ENCODE data around the gene MINDY4.

Gene MINDY4

DNA sequence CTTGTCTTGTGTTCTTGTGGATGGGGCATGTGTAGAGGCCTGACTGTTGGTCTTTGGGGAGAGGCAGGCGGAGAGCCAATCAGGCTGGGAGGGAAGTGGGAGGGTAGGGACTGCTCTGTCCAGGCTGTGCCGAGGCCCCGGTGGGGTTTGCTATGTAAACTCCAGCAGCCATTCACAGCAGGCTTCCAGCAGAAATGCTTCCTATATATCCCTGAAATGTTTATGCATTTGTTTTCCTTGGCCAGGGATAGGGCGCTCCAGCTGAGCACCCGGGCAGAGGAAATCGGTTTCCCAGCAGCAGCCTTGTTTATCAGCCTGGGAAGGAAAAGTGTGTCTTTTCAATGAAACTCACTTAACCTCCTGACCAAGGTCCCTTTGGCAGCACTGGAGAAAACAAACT, 122.1 kb downstream of the MINDY4 start:
- no peak overlapping the region for H3K4me3 ChIP-seq (ENCODE audit: low read depth, low read length)
- TF ChIP-seq, protein P1, sequence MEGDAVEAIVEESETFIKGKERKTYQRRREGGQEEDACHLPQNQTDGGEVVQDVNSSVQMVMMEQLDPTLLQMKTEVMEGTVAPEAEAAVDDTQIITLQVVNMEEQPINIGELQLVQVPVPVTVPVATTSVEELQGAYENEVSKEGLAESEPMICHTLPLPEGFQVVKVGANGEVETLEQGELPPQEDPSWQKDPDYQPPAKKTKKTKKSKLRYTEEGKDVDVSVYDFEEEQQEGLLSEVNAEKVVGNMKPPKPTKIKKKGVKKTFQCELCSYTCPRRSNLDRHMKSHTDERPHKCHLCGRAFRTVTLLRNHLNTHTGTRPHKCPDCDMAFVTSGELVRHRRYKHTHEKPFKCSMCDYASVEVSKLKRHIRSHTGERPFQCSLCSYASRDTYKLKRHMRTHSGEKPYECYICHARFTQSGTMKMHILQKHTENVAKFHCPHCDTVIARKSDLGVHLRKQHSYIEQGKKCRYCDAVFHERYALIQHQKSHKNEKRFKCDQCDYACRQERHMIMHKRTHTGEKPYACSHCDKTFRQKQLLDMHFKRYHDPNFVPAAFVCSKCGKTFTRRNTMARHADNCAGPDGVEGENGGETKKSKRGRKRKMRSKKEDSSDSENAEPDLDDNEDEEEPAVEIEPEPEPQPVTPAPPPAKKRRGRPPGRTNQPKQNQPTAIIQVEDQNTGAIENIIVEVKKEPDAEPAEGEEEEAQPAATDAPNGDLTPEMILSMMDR (IDR thresholded peaks at IDR 0.05; ENCODE audit: low read depth, low read length, missing control alignments), result no peak
- H3K27ac ChIP-seq, result no peak overlapping the region
- no peaks in the 10 kb centered on the region for H3K27me3 ChIP-seq (replicated peaks)
- H3K36me3 ChIP-seq (replicated peaks), result no peaks in the 10 kb centered on the region
- in situ Hi-C loops (cut with HindIII; ENCODE audit: low pct_ligation_motif_present, low sequenced_read_pairs), result no loop called here
- DNase-seq, result peak; percentile 46

DNA sequence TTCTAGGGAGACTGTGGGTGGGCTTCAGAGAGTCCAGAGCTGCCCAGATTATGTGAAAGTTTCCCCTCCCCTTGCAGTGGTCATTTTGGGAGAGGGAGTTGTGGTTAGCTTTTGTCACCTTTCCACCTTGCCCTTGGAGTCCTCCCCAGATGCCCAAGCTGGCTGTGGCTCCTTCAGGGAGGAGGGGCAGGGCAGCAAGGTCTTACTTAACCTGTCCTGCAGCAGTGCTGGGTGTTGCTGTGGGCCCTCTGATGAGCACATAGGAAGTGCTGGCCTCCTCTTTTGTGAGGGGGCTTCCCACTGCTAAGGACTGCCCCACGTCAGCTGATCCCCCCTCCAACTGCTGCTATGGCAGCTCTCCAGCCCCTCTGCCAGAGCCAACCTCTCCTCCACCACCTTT, 122.8 kb downstream of the MINDY4 start:
- Histone ChIP-seq H3K4me3 (ENCODE audit: low read depth, low read length) (no peak overlapping the region), H3K27me3 (replicated peaks) (peaks cover 2% of the 10 kb centered on the region), H3K36me3 (replicated peaks) (no peaks in the 10 kb centered on the region), H3K27ac (no peak overlapping the region)
- TF ChIP-seq, protein P1 (IDR thresholded peaks at IDR 0.05; ENCODE audit: low read depth, low read length, missing control alignments), result no peak
- DNase-seq, result no peak
- in situ Hi-C loops (cut with HindIII; ENCODE audit: low pct_ligation_motif_present, low sequenced_read_pairs), result no loop called here

GRCh38 chr7:30894866-30895605, 123.8 kb downstream of the MINDY4 start:
- in situ Hi-C loops (cut with HindIII; ENCODE audit: low pct_ligation_motif_present, low sequenced_read_pairs), result no loop called here
- no peaks in the 10 kb centered on the region for H3K36me3 ChIP-seq (replicated peaks)
- peaks cover 3% of the 10 kb centered on the region for H3K27me3 ChIP-seq (replicated peaks)
- DNase-seq, result no peak
- TF ChIP-seq, protein P1 (IDR thresholded peaks at IDR 0.05; ENCODE audit: low read depth, low read length, missing control alignments), result peak; percentile 37
- no peak overlapping the region for H3K27ac ChIP-seq
- no peak overlapping the region for H3K4me3 ChIP-seq (ENCODE audit: low read depth, low read length)

GRCh38 chr7:30896036-30896435, 124.8 kb downstream of the MINDY4 start:
- in situ Hi-C loops (cut with HindIII; ENCODE audit: low pct_ligation_motif_present, low sequenced_read_pairs), result no loop called here
- TF ChIP-seq, protein P1 (IDR thresholded peaks at IDR 0.05; ENCODE audit: low read depth, low read length, missing control alignments), result no peak
- DNase-seq, result no peak

GRCh38 chr7:30896783-30897637, 125.8 kb downstream of the MINDY4 start:
- peaks cover 3% of the 10 kb centered on the region for H3K27me3 ChIP-seq (replicated peaks)
- in situ Hi-C loops (cut with HindIII; ENCODE audit: low pct_ligation_motif_present, low sequenced_read_pairs), result no loop called here
- no peak overlapping the region for H3K27ac ChIP-seq
- H3K4me3 ChIP-seq (ENCODE audit: low read depth, low read length), result no peak overlapping the region
- H3K36me3 ChIP-seq (replicated peaks), result no peaks in the 10 kb centered on the region
- no peak for DNase-seq
- TF ChIP-seq, protein P1 (IDR thresholded peaks at IDR 0.05; ENCODE audit: low read depth, low read length, missing control alignments), result no peak

More at GRCh38 chr7:30896036-30896435, 124.8 kb downstream of the MINDY4 start:
- Histone ChIP-seq H3K36me3 (replicated peaks) (no peaks in the 10 kb centered on the region), H3K27me3 (replicated peaks) (peaks cover 3% of the 10 kb centered on the region), H3K27ac (no peak overlapping the region), H3K4me3 (ENCODE audit: low read depth, low read length) (no peak overlapping the region)
